ENCODE data around the gene NTSR2. TPM values are rescaled to one million over a fixed set of nuclear protein-coding genes. Genes with fewer than 3 reads are reported as not detected.

Gene NTSR2
- total and polyA plus RNA-seq, 5 donors from 2014 or later: not detected

GRCh38 chr2:11697103-11697871, 27.3 kb upstream of the NTSR2 start:
- Mint-ChIP-seq H3K9me3 (no peaks in the 10 kb centered on the region), H3K36me3 (no peaks in the 10 kb centered on the region), H3K4me1 (peaks cover 0 to 6% (median 1%) of the 10 kb centered on the region in 4 donors), H3K27ac (no peak overlapping the region), H3K4me3 (no peak overlapping the region), H3K27me3 (peaks cover 13% of the 10 kb centered on the region)
- no peaks in the 10 kb centered on the region for H3K27me3 ChIP-seq (ENCODE audit: control insufficient read depth, insufficient read depth, low read length)
- no peaks in the 10 kb centered on the region for H3K36me3 ChIP-seq (ENCODE audit: control insufficient read depth, insufficient read depth, low read length)
- no peak overlapping the region for H3K4me3 ChIP-seq (ENCODE audit: low read depth, low read length)
- no peak overlapping the region for H3K27ac ChIP-seq (ENCODE audit: insufficient read depth, low read length, poor library complexity, severe bottlenecking)
- H3K4me1 ChIP-seq (ENCODE audit: control insufficient read depth, insufficient read depth, low read length, poor library complexity, severe bottlenecking): no peaks in the 10 kb centered on the region
- no peaks in the 10 kb centered on the region for H3K9me3 ChIP-seq (ENCODE audit: control insufficient read depth in 2 of 2, low read length in 2 of 2)
- ATAC-seq (ENCODE audit: low read depth in 2 of 2) (peak in 1 of 2 donors; percentile 13), DNase-seq (no peak)

DNA sequence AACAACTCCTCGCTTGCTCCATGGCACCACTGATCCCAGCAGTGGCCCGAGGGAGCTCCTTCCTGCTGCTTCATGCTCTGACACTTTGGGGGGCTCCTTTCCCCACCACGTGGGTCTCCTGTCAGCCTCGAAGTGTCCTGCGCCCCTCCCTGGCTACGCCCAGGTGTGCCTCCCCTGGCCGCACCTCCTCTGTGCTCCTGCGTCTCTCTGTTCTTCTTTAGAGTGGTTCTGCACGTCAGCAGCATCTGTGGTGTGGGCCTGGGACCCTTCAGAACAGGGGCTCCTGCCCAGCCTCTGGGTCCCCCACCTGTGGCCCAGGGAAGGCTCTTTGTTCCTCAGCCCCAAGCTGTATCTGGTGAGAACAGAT, 26.7 kb upstream of the NTSR2 start:
- no peak for DNase-seq
- no peaks in the 10 kb centered on the region for H3K36me3 ChIP-seq (ENCODE audit: control insufficient read depth, insufficient read depth, low read length)
- Mint-ChIP-seq H3K4me1 (peaks cover 0 to 6% (median 1%) of the 10 kb centered on the region in 4 donors), H3K27ac (no peak overlapping the region), H3K9me3 (no peaks in the 10 kb centered on the region), H3K27me3 (peaks cover 13% of the 10 kb centered on the region), H3K36me3 (no peaks in the 10 kb centered on the region), H3K4me3 (no peak overlapping the region)
- ATAC-seq (ENCODE audit: low read depth in 2 of 2): no peak
- H3K4me1 ChIP-seq (ENCODE audit: control insufficient read depth, insufficient read depth, low read length, poor library complexity, severe bottlenecking): no peaks in the 10 kb centered on the region
- no peaks in the 10 kb centered on the region for H3K9me3 ChIP-seq (ENCODE audit: control insufficient read depth in 2 of 2, low read length in 2 of 2)
- H3K4me3 ChIP-seq (ENCODE audit: low read depth, low read length): no peak overlapping the region
- H3K27ac ChIP-seq (ENCODE audit: insufficient read depth, low read length, poor library complexity, severe bottlenecking): no peak overlapping the region
- no peaks in the 10 kb centered on the region for H3K27me3 ChIP-seq (ENCODE audit: control insufficient read depth, insufficient read depth, low read length)

GRCh38 chr2:11695576-11695975, 25.6 kb upstream of the NTSR2 start:
- H3K27ac ChIP-seq (ENCODE audit: insufficient read depth, low read length, poor library complexity, severe bottlenecking): no peak overlapping the region
- H3K36me3 ChIP-seq (ENCODE audit: control insufficient read depth, insufficient read depth, low read length): no peaks in the 10 kb centered on the region
- H3K27ac Mint-ChIP-seq: no peak overlapping the region
- no peaks in the 10 kb centered on the region for H3K9me3 ChIP-seq (ENCODE audit: control insufficient read depth in 2 of 2, low read length in 2 of 2)
- H3K27me3 Mint-ChIP-seq: peaks cover 13% of the 10 kb centered on the region
- no peaks in the 10 kb centered on the region for H3K9me3 Mint-ChIP-seq
- peaks cover 0 to 6% (median 1%) of the 10 kb centered on the region in 4 donors for H3K4me1 Mint-ChIP-seq
- DNase-seq (no peak), ATAC-seq (ENCODE audit: low read depth in 2 of 2) (no peak)
- H3K4me1 ChIP-seq (ENCODE audit: control insufficient read depth, insufficient read depth, low read length, poor library complexity, severe bottlenecking): no peaks in the 10 kb centered on the region
- no peak overlapping the region for H3K4me3 Mint-ChIP-seq
- H3K27me3 ChIP-seq (ENCODE audit: control insufficient read depth, insufficient read depth, low read length): no peaks in the 10 kb centered on the region
- H3K36me3 Mint-ChIP-seq: no peaks in the 10 kb centered on the region
- no peak overlapping the region for H3K4me3 ChIP-seq (ENCODE audit: low read depth, low read length)

DNA sequence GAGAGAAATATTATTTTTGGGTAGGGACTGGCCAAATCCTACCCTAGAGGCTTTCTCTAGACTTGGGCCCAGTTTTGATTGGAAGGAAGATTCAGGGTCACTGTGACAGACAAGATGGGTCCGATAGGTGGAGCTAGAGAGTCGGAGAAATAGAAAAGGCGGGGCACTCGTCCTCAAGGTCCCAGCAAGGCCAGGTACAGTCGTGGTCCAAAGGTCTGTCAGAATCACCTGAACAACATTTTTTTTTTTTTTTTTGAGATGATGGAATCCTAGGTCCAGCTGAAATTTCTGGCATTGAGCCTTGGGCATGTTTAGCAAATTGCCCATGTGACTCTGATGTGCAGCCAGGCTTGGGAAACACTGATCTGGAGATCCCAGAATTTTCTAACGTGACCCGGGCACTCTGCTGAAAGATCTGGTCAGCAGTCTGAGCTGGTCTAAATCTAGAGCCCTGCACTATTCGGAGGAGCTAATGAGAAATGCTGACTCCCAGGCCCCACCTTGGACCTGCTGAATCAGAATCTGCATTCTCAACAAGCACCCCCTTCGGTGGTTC, 23.0 kb upstream of the NTSR2 start:
- H3K27ac ChIP-seq (ENCODE audit: insufficient read depth, low read length, poor library complexity, severe bottlenecking): no peak overlapping the region
- ATAC-seq (ENCODE audit: low read depth in 2 of 2): peak; percentile 54 to 57

GRCh38 chr2:11691076-11691660, 21.2 kb upstream of the NTSR2 start:
- H3K27me3 Mint-ChIP-seq: peaks cover 18% of the 10 kb centered on the region
- no peaks in the 10 kb centered on the region for H3K27me3 ChIP-seq (ENCODE audit: control insufficient read depth, insufficient read depth, low read length)
- DNase-seq (no peak), ATAC-seq (ENCODE audit: low read depth in 2 of 2) (no peak)
- no peaks in the 10 kb centered on the region for H3K36me3 Mint-ChIP-seq
- H3K4me1 Mint-ChIP-seq: peaks cover 8 to 14% (median 11%) of the 10 kb centered on the region in 4 donors
- no peak overlapping the region for H3K27ac ChIP-seq (ENCODE audit: insufficient read depth, low read length, poor library complexity, severe bottlenecking)
- H3K9me3 Mint-ChIP-seq: no peaks in the 10 kb centered on the region
- H3K4me3 ChIP-seq (ENCODE audit: low read depth, low read length): no peak overlapping the region
- no peaks in the 10 kb centered on the region for H3K36me3 ChIP-seq (ENCODE audit: control insufficient read depth, insufficient read depth, low read length)
- no peak overlapping the region for H3K4me3 Mint-ChIP-seq
- H3K27ac Mint-ChIP-seq: no peak overlapping the region
- H3K4me1 ChIP-seq (ENCODE audit: control insufficient read depth, insufficient read depth, low read length, poor library complexity, severe bottlenecking): peaks cover 9% of the 10 kb centered on the region
- no peaks in the 10 kb centered on the region for H3K9me3 ChIP-seq (ENCODE audit: control insufficient read depth in 2 of 2, low read length in 2 of 2)

More for the DNA sequence above, 23.0 kb upstream of the NTSR2 start:
- Mint-ChIP-seq H3K36me3 (no peaks in the 10 kb centered on the region), H3K27ac (no peak overlapping the region), H3K9me3 (no peaks in the 10 kb centered on the region), H3K4me1 (peaks cover 7 to 12% (median 10%) of the 10 kb centered on the region in 4 donors), H3K4me3 (no peak overlapping the region), H3K27me3 (peaks cover 16% of the 10 kb centered on the region)
- Histone ChIP-seq H3K36me3 (ENCODE audit: control insufficient read depth, insufficient read depth, low read length) (no peaks in the 10 kb centered on the region), H3K9me3 (ENCODE audit: control insufficient read depth in 2 of 2, low read length in 2 of 2) (no peaks in the 10 kb centered on the region), H3K4me1 (ENCODE audit: control insufficient read depth, insufficient read depth, low read length, poor library complexity, severe bottlenecking) (peaks cover 7% of the 10 kb centered on the region), H3K4me3 (ENCODE audit: low read depth, low read length) (no peak overlapping the region), H3K27me3 (ENCODE audit: control insufficient read depth, insufficient read depth, low read length) (no peaks in the 10 kb centered on the region)
- peak; percentile 48 to 79 (median 67) for DNase-seq

DNA sequence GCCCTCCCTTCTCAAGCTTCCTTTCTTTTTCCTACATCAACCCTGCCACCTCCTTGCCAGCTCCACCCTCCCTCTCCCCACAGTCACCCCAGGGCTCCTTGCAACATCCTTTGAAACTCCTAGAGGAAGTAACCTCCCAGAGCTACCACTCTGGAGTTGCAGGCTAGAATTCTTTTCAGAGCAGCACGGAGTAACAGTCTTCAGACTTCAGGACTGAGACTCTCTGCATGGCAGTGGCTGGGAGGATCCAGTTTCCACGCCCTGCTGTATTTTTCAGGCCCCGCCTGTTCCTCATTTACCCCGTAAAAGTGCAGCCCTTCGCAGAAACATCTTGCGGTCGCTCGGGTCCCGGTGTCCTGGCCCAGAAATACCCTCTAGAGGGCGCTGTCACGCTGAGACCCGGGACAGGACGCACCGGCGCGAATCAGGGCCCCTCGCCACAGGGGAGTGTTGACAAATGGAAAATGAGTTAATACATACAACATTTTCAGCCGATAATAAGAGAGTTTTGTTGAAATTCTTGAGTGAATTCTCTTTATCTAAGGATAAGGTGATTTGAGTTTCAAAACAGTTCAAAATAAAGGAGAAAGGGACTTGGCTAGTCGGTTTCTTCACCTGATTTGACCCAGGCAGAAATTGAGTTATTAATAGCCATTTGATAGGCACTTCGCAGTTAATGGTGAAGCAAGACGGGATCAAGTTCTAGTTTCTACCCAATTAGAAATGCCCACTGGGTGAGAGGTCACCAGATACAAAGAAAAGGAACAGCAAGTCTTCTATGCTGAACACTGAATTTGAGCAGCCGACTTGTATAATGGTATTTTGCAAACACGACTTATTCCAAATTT, 18.5 kb upstream of the NTSR2 start:
- no peaks in the 10 kb centered on the region for H3K36me3 Mint-ChIP-seq
- H3K36me3 ChIP-seq (ENCODE audit: control insufficient read depth, insufficient read depth, low read length): no peaks in the 10 kb centered on the region
- H3K4me1 Mint-ChIP-seq: peaks cover 8 to 14% (median 11%) of the 10 kb centered on the region in 4 donors
- ATAC-seq (ENCODE audit: low read depth in 2 of 2): peak; percentile 90 to 93
- H3K27ac ChIP-seq (ENCODE audit: insufficient read depth, low read length, poor library complexity, severe bottlenecking): no peak overlapping the region
- H3K27ac Mint-ChIP-seq: peak overlapping the region in 2 of 3 donors; percentile 50 to 84
- no peaks in the 10 kb centered on the region for H3K27me3 ChIP-seq (ENCODE audit: control insufficient read depth, insufficient read depth, low read length)
- H3K9me3 Mint-ChIP-seq: no peaks in the 10 kb centered on the region
- H3K9me3 ChIP-seq (ENCODE audit: control insufficient read depth in 2 of 2, low read length in 2 of 2): no peaks in the 10 kb centered on the region
- peak overlapping the region in 2 of 4 donors; percentile 39 to 80 for H3K4me3 Mint-ChIP-seq
- peak; percentile 60 to 92 (median 68) for DNase-seq
- H3K4me3 ChIP-seq (ENCODE audit: low read depth, low read length): peak overlapping the region; percentile 34
- H3K27me3 Mint-ChIP-seq: peaks cover 13% of the 10 kb centered on the region
- H3K4me1 ChIP-seq (ENCODE audit: control insufficient read depth, insufficient read depth, low read length, poor library complexity, severe bottlenecking): peaks cover 9% of the 10 kb centered on the region

DNA sequence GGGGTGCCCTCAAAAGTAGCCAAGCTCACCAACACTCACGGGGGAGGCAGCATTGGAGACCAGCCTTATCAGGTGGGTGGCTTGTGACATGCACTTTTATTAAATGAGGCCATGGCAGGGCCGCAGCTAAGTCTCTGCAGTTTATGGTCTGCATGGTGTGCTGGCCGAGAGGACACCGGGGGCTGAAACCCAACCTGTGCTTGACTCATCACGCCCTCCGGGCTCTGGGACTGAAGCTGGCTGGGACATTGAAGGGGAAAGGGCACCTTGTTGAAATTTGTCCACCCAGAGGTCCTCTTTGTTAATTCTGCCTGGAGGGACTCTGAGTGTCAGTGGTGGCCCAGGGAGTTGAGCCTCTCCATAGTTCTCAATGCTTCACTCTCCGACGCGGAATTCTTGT, 17.7 kb upstream of the NTSR2 start:
- Mint-ChIP-seq H3K27me3 (peaks cover 18% of the 10 kb centered on the region), H3K4me1 (peaks cover 8 to 12% (median 10%) of the 10 kb centered on the region in 4 donors), H3K9me3 (no peaks in the 10 kb centered on the region), H3K27ac (no peak overlapping the region), H3K4me3 (peak overlapping the region in 1 of 4 donors; percentile 80), H3K36me3 (no peaks in the 10 kb centered on the region)
- DNase-seq (no peak), ATAC-seq (ENCODE audit: low read depth in 2 of 2) (no peak)
- Histone ChIP-seq H3K27ac (ENCODE audit: insufficient read depth, low read length, poor library complexity, severe bottlenecking) (no peak overlapping the region), H3K9me3 (ENCODE audit: control insufficient read depth in 2 of 2, low read length in 2 of 2) (no peaks in the 10 kb centered on the region), H3K27me3 (ENCODE audit: control insufficient read depth, insufficient read depth, low read length) (no peaks in the 10 kb centered on the region), H3K36me3 (ENCODE audit: control insufficient read depth, insufficient read depth, low read length) (no peaks in the 10 kb centered on the region), H3K4me1 (ENCODE audit: control insufficient read depth, insufficient read depth, low read length, poor library complexity, severe bottlenecking) (peaks cover 9% of the 10 kb centered on the region), H3K4me3 (ENCODE audit: low read depth, low read length) (no peak overlapping the region)

All from CD4-positive, CD25-positive, alpha-beta regulatory T cell (primary cell).